ENCODE data around the gene PHETA2. TPM values are rescaled to one million over a fixed set of nuclear protein-coding genes. Genes with fewer than 3 reads are reported as not detected.

Gene PHETA2
- total and polyA plus RNA-seq, 2 of the 13 experiments (the other 11 are each of a cell fraction or from before 2014, with no cell fraction given), result 0.07 TPM; not detected in 1

- TF ChIP-seq ZSCAN5A (CRISPR knock-in tag; IDR thresholded peaks at IDR 0.05; ENCODE audit: borderline replicate concordance), result no peak
- no peak for TF ChIP-seq RFX3 (CRISPR knock-in tag; IDR thresholded peaks at IDR 0.05)
- no peak for TF ChIP-seq HHEX (CRISPR knock-in tag; IDR thresholded peaks at IDR 0.05)
- TF ChIP-seq CENPBD1 (CRISPR knock-in tag; IDR thresholded peaks at IDR 0.05; ENCODE audit: borderline replicate concordance, low read depth), result no peak
- no peak for TF ChIP-seq SIN3B (IDR thresholded peaks at IDR 0.05; ENCODE audit: low read length)
- no peak for TF ChIP-seq ARNT (IDR thresholded peaks at IDR 0.05)
- peak; percentile 52; the same call in 1 of the 2 replicates for TF ChIP-seq ZNF709 (CRISPR knock-in tag; IDR thresholded peaks at IDR 0.05)
- no peak for TF ChIP-seq TRAFD1 (CRISPR knock-in tag; IDR thresholded peaks at IDR 0.05; ENCODE audit: borderline replicate concordance)
- peak; percentile 88; the same call in 1 of the 2 replicates for TF ChIP-seq ZFP91 (CRISPR knock-in tag; IDR thresholded peaks at IDR 0.05; ENCODE audit: borderline replicate concordance)
- no peak for TF ChIP-seq DDIT3 (CRISPR knock-in tag; IDR thresholded peaks at IDR 0.05)
- TF ChIP-seq ZBTB20 (CRISPR knock-in tag; IDR thresholded peaks at IDR 0.05; ENCODE audit: borderline replicate concordance, low read depth), result no peak; the same call in 1 of the 2 replicates
- no peak for TF ChIP-seq ZNF275 (CRISPR knock-in tag; IDR thresholded peaks at IDR 0.05; ENCODE audit: borderline replicate concordance)
- peak; percentile 77 for TF ChIP-seq HNRNPLL (IDR thresholded peaks at IDR 0.05; ENCODE audit: low read depth, low read length, poor library complexity, severe bottlenecking)
- TF ChIP-seq USF2 (IDR thresholded peaks at IDR 0.05; ENCODE audit: low read depth, low read length), result no peak
- peak; percentile 36; the same call in 1 of the 2 replicates for TF ChIP-seq USF2 (CRISPR knock-in tag; IDR thresholded peaks at IDR 0.05; ENCODE audit: borderline replicate concordance)
These were observed 5.5 kb downstream of the PHETA2 start, which contains the start of gene SMDT1 (continued) for GRCh38 chr22:42079319-42080251.
